Memory B cell (primary cell): ENCODE measurements around the gene LRIF1.
A peak's percentile ranks its signal among the peaks of the same experiment; 100 is the strongest.
"Not testable (repeated sequence)": the region's sequence is repeated elsewhere in the genome, so short reads cannot be mapped to it uniquely, and the experiment has no call there.

ENCODE experiments used
- ATAC-seq: fragments of 150-1000 bp; cut with Tn5 transposase; 2 replicates; pipeline ENCODE4 v1.10.0; 2021; ENCODE audit warnings: low read depth, mild to moderate bottlenecking, moderate library complexity
- DNase-seq, 2 donors: peaks; one replicate each; pipeline ENCODE4 v3.0.0; 2022; ENCODE audit warnings: low spot score in 2 of 2
- H3K27ac Mint-ChIP-seq: one replicate; pipeline ENCODE4 v1.8.0; 2022; ENCODE audit warnings: mild to moderate bottlenecking, moderate library complexity, mixed read lengths
- H3K27me3 Mint-ChIP-seq: one replicate; pipeline ENCODE4 v1.8.0; 2022; ENCODE audit warnings: mixed read lengths
- H3K36me3 Mint-ChIP-seq: one replicate; pipeline ENCODE4 v1.8.0; 2022; ENCODE audit warnings: mild to moderate bottlenecking, mixed read lengths
- H3K4me1 Mint-ChIP-seq: one replicate; pipeline ENCODE4 v1.8.0; 2022; ENCODE audit warnings: mixed read lengths
- H3K4me3 Mint-ChIP-seq: one replicate; pipeline ENCODE4 v1.8.0; 2022; ENCODE audit warnings: mild to moderate bottlenecking, moderate library complexity, mixed read lengths
- H3K9me3 Mint-ChIP-seq: one replicate; pipeline ENCODE4 v1.8.0; 2022; ENCODE audit warnings: mixed read lengths

LRIF1 gene

GRCh38 chr1:110962892-110963690 is 631 bp downstream of the LRIF1 start:
- peak; percentile 63 to 73 for DNase-seq
- peak overlapping the region; percentile 97 for H3K27ac Mint-ChIP-seq
- H3K27me3 Mint-ChIP-seq: peaks cover 2% of the 10 kb centered on the region
- ATAC-seq: peak; percentile 37
- peak overlapping the region; percentile 86 for H3K4me3 Mint-ChIP-seq
- H3K4me1 Mint-ChIP-seq: peaks cover 19% of the 10 kb centered on the region
- peaks cover 22% of the 10 kb centered on the region for H3K9me3 Mint-ChIP-seq
- H3K36me3 Mint-ChIP-seq: peaks cover 24% of the 10 kb centered on the region

- no peak overlapping the region for H3K27ac Mint-ChIP-seq
These were observed 1.8 kb downstream of the LRIF1 start for GRCh38 chr1:110961902-110962301.

GRCh38 chr1:110960777-110961420 is 2.8 kb downstream of the LRIF1 start:
- Mint-ChIP-seq H3K4me1 (peaks cover 19% of the 10 kb centered on the region), H3K27ac (no peak overlapping the region), H3K36me3 (peaks cover 22% of the 10 kb centered on the region), H3K27me3 (no peaks in the 10 kb centered on the region), H3K4me3 (no peak overlapping the region), H3K9me3 (peaks cover 20% of the 10 kb centered on the region)
- DNase-seq (no peak), ATAC-seq (no peak)

More at GRCh38 chr1:110961902-110962301, 1.8 kb downstream of the LRIF1 start:
- Mint-ChIP-seq H3K4me3 (no peak overlapping the region), H3K27me3 (no peaks in the 10 kb centered on the region), H3K9me3 (peaks cover 20% of the 10 kb centered on the region), H3K36me3 (peaks cover 22% of the 10 kb centered on the region), H3K4me1 (peaks cover 19% of the 10 kb centered on the region)
- ATAC-seq (no peak), DNase-seq (no peak)

GRCh38 chr1:110957798-110958197 is 5.9 kb downstream of the LRIF1 start:
- ATAC-seq: no peak
- no peak for DNase-seq
- Mint-ChIP-seq H3K4me3 (no peak overlapping the region), H3K27ac (no peak overlapping the region), H3K27me3 (no peaks in the 10 kb centered on the region), H3K36me3 (peaks cover 22% of the 10 kb centered on the region), H3K9me3 (peaks cover 15% of the 10 kb centered on the region), H3K4me1 (peaks cover 11% of the 10 kb centered on the region)

GRCh38 chr1:110956586-110956985 is 7.1 kb downstream of the LRIF1 start:
- ATAC-seq: no peak
- Mint-ChIP-seq H3K27ac (no peak overlapping the region), H3K27me3 (no peaks in the 10 kb centered on the region), H3K36me3 (peaks cover 30% of the 10 kb centered on the region), H3K4me1 (peaks cover 11% of the 10 kb centered on the region), H3K4me3 (no peak overlapping the region), H3K9me3 (peaks cover 15% of the 10 kb centered on the region)
- no peak for DNase-seq

GRCh38 chr1:110953031-110953430 is 10.7 kb downstream of the LRIF1 start:
- no peak for DNase-seq
- Mint-ChIP-seq H3K9me3 (peaks cover 6% of the 10 kb centered on the region), H3K27ac (no peak overlapping the region), H3K27me3 (no peaks in the 10 kb centered on the region), H3K4me1 (no peaks in the 10 kb centered on the region), H3K36me3 (peaks cover 41% of the 10 kb centered on the region), H3K4me3 (no peak overlapping the region)
- no peak for ATAC-seq

GRCh38 chr1:110952031-110952430 is 11.7 kb downstream of the LRIF1 start:
- Mint-ChIP-seq H3K36me3 (peaks cover 44% of the 10 kb centered on the region), H3K4me1 (no peaks in the 10 kb centered on the region), H3K9me3 (peaks cover 6% of the 10 kb centered on the region), H3K4me3 (no peak overlapping the region), H3K27me3 (no peaks in the 10 kb centered on the region), H3K27ac (no peak overlapping the region)
- no peak for DNase-seq
- ATAC-seq: no peak

GRCh38 chr1:110951161-110951560 is 12.6 kb downstream of the LRIF1 start:
- Mint-ChIP-seq H3K36me3 (peaks cover 48% of the 10 kb centered on the region), H3K4me3 (no peak overlapping the region), H3K9me3 (peaks cover 6% of the 10 kb centered on the region), H3K27ac (no peak overlapping the region), H3K4me1 (no peaks in the 10 kb centered on the region), H3K27me3 (no peaks in the 10 kb centered on the region)
- no peak for DNase-seq
- ATAC-seq: no peak

GRCh38 chr1:110948038-110948810 is 15.5 kb downstream of the LRIF1 start:
- Mint-ChIP-seq H3K27ac (no peak overlapping the region), H3K36me3 (peaks cover 47% of the 10 kb centered on the region)

GRCh38 chr1:110945626-110946025 is 18.1 kb downstream of the LRIF1 start:
- ATAC-seq (no peak), DNase-seq (no peak)
- peaks cover 1% of the 10 kb centered on the region for H3K9me3 Mint-ChIP-seq
- peaks cover 26% of the 10 kb centered on the region for H3K36me3 Mint-ChIP-seq
- no peaks in the 10 kb centered on the region for H3K27me3 Mint-ChIP-seq
- no peak overlapping the region for H3K27ac Mint-ChIP-seq
- no peak overlapping the region for H3K4me3 Mint-ChIP-seq
- no peaks in the 10 kb centered on the region for H3K4me1 Mint-ChIP-seq

More at GRCh38 chr1:110948038-110948810, 15.5 kb downstream of the LRIF1 start:
- ATAC-seq (no peak), DNase-seq (no peak)
- Mint-ChIP-seq H3K4me3 (no peak overlapping the region), H3K9me3 (peaks cover 4% of the 10 kb centered on the region), H3K27me3 (no peaks in the 10 kb centered on the region), H3K4me1 (no peaks in the 10 kb centered on the region)

- Mint-ChIP-seq H3K36me3 (peaks cover 19% of the 10 kb centered on the region), H3K27ac (no peak overlapping the region), H3K9me3 (peaks cover 3% of the 10 kb centered on the region)
These were observed 18.9 kb downstream of the LRIF1 start for GRCh38 chr1:110944806-110945205.

GRCh38 chr1:110936567-110936966 is 27.2 kb downstream of the LRIF1 start:
- no peak overlapping the region for H3K4me3 Mint-ChIP-seq
- peaks cover 24% of the 10 kb centered on the region for H3K9me3 Mint-ChIP-seq

More at GRCh38 chr1:110944806-110945205, 18.9 kb downstream of the LRIF1 start:
- DNase-seq: no peak
- Mint-ChIP-seq H3K4me1 (no peaks in the 10 kb centered on the region), H3K4me3 (no peak overlapping the region), H3K27me3 (no peaks in the 10 kb centered on the region)
- ATAC-seq: no peak

GRCh38 chr1:110931097-110931496 is 32.6 kb downstream of the LRIF1 start:
- H3K27me3 Mint-ChIP-seq, H3K27ac Mint-ChIP-seq, DNase-seq, H3K4me1 Mint-ChIP-seq, H3K4me3 Mint-ChIP-seq, ATAC-seq: not testable (repeated sequence)
- Mint-ChIP-seq H3K36me3 (peaks cover 26% of the 10 kb centered on the region), H3K9me3 (peaks cover 14% of the 10 kb centered on the region)

More at GRCh38 chr1:110936567-110936966, 27.2 kb downstream of the LRIF1 start:
- Mint-ChIP-seq H3K4me1 (no peaks in the 10 kb centered on the region), H3K27me3 (no peaks in the 10 kb centered on the region), H3K27ac (no peak overlapping the region), H3K36me3 (peaks cover 24% of the 10 kb centered on the region)
- DNase-seq (no peak), ATAC-seq (no peak)

GRCh38 chr1:110928904-110929303 is 34.8 kb downstream of the LRIF1 start:
- Mint-ChIP-seq H3K36me3 (peaks cover 14% of the 10 kb centered on the region), H3K27ac (no peak overlapping the region), H3K4me3 (no peak overlapping the region), H3K4me1 (peaks cover 4% of the 10 kb centered on the region), H3K9me3 (peaks cover 9% of the 10 kb centered on the region), H3K27me3 (no peaks in the 10 kb centered on the region)
- ATAC-seq (no peak), DNase-seq (no peak)
